ENCODE results near the gene C19orf81.

DNA sequence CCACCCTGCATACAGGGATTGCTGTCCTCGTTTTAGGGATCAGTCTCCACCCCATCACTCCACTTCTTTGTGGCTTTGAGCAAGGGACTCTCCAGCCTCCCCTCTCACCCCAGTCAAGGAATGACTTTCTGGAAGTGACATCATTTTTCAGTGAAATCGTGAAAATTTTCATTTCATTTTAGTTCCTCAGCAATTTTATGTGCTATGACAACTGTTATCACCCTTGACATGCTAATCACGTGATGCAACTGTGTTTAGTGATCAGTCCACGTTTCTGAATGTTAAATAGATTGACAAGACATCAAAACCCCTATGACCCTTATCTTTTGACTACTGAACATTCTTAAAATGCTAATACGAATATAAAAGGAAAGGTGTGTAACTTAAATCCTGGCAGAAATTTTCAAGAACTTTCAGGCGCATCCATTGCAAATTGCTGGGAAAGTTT, 8.0 kb downstream of the C19orf81 start:
- TF ChIP-seq CTCF (IDR thresholded peaks at IDR 0.05) (no peak), POLR2A (IDR thresholded peaks at IDR 0.05) (no peak)
